ENCODE results near the gene PDLIM7.

DNA sequence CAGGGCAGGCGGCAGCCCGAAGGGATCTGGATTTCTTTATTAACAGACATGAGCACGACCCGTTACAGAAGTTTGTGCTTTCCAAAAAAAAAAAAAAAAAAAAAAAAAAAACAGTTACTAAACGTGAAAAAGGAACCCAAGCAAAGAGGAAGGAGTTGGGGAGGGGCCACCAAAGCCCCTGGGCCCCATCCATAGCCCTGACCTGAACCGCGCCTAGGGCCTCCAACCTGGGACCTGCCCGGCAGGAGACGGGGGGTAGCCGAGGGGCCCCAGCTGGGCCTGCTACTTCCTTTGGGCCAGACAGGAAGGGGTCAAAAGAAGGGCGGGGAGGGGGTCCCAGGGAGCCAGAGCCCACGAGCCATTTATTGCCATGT, 40.8 kb downstream of the PDLIM7 start:
- TF ChIP-seq, protein P1, sequence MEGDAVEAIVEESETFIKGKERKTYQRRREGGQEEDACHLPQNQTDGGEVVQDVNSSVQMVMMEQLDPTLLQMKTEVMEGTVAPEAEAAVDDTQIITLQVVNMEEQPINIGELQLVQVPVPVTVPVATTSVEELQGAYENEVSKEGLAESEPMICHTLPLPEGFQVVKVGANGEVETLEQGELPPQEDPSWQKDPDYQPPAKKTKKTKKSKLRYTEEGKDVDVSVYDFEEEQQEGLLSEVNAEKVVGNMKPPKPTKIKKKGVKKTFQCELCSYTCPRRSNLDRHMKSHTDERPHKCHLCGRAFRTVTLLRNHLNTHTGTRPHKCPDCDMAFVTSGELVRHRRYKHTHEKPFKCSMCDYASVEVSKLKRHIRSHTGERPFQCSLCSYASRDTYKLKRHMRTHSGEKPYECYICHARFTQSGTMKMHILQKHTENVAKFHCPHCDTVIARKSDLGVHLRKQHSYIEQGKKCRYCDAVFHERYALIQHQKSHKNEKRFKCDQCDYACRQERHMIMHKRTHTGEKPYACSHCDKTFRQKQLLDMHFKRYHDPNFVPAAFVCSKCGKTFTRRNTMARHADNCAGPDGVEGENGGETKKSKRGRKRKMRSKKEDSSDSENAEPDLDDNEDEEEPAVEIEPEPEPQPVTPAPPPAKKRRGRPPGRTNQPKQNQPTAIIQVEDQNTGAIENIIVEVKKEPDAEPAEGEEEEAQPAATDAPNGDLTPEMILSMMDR (IDR thresholded peaks at IDR 0.05; ENCODE audit: low read length) = peak; percentile 9; the same call in 1 of the 2 replicates
- TF ChIP-seq EZH2 (IDR thresholded peaks at IDR 0.05; ENCODE audit: borderline replicate concordance, low read length) = no peak

Measured in OCI-LY1 (cell line).